ENCODE data around the gene PROSER2.

DNA sequence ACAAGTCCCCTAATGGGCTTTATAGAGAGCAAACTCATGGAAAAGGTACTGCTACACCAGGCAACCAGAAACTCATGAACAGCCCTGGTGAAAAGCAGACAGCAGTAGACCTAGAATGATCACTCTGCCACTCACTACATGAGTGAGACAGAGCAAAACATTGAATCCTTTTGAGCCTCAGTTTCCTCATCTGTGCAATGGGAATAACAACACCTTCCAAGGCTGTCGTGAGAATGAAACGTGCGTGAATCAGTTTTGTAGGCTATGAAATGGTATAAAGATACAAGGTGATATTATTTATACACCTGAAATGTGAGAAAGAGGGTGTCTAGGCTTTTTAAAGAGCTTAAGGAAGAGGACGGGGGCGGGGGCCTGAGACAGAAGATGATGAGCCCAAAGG, 14.3 kb upstream of the PROSER2 start:
- TF ChIP-seq GABPB1 (CRISPR knock-in tag; IDR thresholded peaks at IDR 0.05) (no peak), POLR2A (conservative IDR thresholded peaks at IDR 0.05) (no peak), TCF7L2 (IDR thresholded peaks at IDR 0.05; ENCODE audit: low read depth, low read length) (no peak), KLF6 (CRISPR knock-in tag; IDR thresholded peaks at IDR 0.05; ENCODE audit: borderline replicate concordance) (no peak), ETV6 (IDR thresholded peaks at IDR 0.05; ENCODE audit: borderline replicate concordance in 1 of 2, low read depth in 2 of 2, low read length in 1 of 2) (no peak), ETV6 (CRISPR knock-in tag; IDR thresholded peaks at IDR 0.05; ENCODE audit: borderline replicate concordance) (no peak), TBL1XR1 (IDR thresholded peaks at IDR 0.05; ENCODE audit: low read length in 2 of 2) (no peak), USF2 (CRISPR knock-in tag; IDR thresholded peaks at IDR 0.05) (no peak), ZFX (CRISPR knock-in tag; IDR thresholded peaks at IDR 0.05) (no peak), ZNF584 (CRISPR knock-in tag; IDR thresholded peaks at IDR 0.05; ENCODE audit: low read depth) (no peak)
- TF ChIP-seq, protein P1, sequence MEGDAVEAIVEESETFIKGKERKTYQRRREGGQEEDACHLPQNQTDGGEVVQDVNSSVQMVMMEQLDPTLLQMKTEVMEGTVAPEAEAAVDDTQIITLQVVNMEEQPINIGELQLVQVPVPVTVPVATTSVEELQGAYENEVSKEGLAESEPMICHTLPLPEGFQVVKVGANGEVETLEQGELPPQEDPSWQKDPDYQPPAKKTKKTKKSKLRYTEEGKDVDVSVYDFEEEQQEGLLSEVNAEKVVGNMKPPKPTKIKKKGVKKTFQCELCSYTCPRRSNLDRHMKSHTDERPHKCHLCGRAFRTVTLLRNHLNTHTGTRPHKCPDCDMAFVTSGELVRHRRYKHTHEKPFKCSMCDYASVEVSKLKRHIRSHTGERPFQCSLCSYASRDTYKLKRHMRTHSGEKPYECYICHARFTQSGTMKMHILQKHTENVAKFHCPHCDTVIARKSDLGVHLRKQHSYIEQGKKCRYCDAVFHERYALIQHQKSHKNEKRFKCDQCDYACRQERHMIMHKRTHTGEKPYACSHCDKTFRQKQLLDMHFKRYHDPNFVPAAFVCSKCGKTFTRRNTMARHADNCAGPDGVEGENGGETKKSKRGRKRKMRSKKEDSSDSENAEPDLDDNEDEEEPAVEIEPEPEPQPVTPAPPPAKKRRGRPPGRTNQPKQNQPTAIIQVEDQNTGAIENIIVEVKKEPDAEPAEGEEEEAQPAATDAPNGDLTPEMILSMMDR (IDR thresholded peaks at IDR 0.05 in 2 of 3, conservative IDR thresholded peaks at IDR 0.05 in 1 of 3; ENCODE audit: insufficient read depth in 2 of 3, low read depth in 1 of 3, low read length in 3 of 3): no peak
